HuH-7 (cell line): ENCODE measurements around the gene TRMT112.
"Not testable (repeated sequence)": the region's sequence is repeated elsewhere in the genome, so short reads cannot be mapped to it uniquely, and the experiment has no call there.

Experiments
- DNase-seq: peaks from one replicate; pipeline ENCODE4 v3.0.0; 2011; ENCODE audit warnings: low spot score

TRMT112 gene

GRCh38 chr11:64312947-64313346 lies 4.4 kb downstream of the TRMT112 start:
- DNase-seq, result no peak

DNA sequence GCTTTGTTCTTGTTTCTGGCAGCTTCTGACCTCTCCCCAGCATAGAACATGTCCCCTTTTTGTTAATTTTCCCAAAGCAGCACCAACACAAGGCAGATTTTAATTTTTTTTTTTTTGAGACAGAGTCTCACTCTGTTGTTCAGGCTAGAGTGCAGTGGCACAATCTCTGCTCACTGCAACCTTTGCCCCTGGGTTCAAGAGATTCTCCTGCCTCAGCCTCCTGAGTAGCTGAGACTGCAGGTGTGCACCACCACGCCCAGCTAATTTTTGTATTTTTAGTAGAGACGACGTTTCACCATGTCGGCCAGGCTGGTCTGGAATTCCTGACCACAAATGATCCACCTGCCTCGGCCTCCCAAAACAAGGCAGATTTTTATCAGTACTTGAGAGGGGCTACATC lies 9.6 kb downstream of the TRMT112 start:
- DNase-seq, result not testable (repeated sequence)

DNA sequence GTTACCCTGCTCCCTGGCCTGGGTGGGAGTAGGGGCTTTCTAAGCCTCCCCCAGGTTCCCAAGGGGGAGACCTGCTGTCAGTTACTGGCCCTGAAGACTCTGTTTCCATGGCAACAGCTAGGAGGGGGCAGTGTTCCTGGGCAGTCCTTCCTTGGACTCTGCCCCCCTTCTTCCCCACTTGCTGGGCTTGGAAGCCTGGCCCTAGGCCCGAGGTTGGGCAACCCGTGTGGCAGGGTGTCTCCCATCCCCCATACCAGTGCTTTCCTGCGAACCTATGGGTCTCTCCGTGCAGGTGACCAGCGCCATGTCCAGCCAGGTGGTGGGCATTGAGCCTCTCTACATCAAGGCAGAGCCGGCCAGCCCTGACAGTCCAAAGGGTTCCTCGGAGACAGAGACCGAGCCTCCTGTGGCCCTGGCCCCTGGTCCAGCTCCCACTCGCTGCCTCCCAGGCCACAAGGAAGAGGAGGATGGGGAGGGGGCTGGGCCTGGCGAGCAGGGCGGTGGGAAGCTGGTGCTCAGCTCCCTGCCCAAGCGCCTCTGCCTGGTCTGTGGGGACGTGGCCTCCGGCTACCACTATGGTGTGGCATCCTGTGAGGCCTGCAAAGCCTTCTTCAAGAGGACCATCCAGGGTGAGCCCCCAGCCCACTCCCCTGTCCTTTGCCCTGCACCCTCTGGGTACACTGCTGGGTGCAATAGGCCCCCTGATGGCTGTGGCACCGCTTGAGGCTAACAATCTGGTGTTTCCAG lies 10.3 kb downstream of the TRMT112 start:
- no peak for DNase-seq

DNA sequence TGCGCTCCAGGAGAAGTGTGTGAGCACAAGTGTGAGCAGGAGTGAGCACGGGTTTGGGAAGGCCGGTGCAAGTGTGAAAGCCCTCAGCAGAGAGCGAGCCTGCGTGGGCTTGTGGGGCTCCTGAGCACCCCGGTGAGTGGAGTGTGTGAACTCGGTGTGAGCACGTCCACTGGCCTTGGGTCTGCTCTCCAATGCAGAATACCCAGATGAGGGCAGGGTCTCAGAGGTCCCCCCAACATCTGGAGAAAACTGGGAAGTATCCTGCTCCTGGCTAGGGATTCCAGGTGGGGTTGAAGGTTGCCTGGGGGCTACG lies 10.8 kb downstream of the TRMT112 start:
- DNase-seq, result no peak

- DNase-seq, result peak; percentile 58
Measured at GRCh38 chr11:64305691-64306562, 11.4 kb downstream of the TRMT112 start.

DNA sequence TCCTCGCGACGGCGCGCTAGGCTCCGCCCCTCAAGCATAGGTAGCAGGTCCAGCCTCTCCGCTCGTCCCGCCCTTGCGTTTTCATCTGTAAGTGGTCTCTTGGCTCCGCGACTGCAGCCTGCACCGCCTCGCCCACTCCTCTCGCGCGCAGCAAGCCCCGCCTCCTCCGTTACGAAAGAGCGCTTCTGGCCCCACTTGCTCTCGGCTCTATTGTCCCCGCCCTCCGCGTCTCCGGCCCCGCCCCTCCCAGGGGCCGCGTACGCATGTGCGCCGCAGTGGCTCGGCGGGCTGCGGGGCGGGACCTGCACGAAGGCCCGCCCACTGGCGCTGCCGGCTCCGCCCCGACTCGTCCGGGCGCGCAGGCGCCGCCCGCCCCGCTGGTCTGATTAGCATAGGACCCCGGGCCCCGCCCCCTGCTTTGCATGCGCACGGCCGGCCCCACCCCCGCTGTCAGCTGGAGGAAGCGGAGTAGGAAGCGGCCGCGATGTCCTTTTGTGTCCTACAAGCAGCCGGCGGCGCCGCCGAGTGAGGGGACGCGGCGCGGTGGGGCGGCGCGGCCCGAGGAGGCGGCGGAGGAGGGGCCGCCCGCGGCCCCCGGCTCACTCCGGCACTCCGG lies 12.2 kb downstream of the TRMT112 start, which contains the start of gene ESRRA:
TSS of gene ESRRA (plus strand) at position 450 of the 616 bp plus-strand sequence. CDS start 1,656 bp downstream, outside the sequence.
- DNase-seq, result peak; percentile 85

GRCh38 chr11:64304316-64305072 lies 12.9 kb downstream of the TRMT112 start:
- DNase-seq, result peak; percentile 80

GRCh38 chr11:64304032-64304315 lies 13.4 kb downstream of the TRMT112 start:
- DNase-seq, result no peak

DNA sequence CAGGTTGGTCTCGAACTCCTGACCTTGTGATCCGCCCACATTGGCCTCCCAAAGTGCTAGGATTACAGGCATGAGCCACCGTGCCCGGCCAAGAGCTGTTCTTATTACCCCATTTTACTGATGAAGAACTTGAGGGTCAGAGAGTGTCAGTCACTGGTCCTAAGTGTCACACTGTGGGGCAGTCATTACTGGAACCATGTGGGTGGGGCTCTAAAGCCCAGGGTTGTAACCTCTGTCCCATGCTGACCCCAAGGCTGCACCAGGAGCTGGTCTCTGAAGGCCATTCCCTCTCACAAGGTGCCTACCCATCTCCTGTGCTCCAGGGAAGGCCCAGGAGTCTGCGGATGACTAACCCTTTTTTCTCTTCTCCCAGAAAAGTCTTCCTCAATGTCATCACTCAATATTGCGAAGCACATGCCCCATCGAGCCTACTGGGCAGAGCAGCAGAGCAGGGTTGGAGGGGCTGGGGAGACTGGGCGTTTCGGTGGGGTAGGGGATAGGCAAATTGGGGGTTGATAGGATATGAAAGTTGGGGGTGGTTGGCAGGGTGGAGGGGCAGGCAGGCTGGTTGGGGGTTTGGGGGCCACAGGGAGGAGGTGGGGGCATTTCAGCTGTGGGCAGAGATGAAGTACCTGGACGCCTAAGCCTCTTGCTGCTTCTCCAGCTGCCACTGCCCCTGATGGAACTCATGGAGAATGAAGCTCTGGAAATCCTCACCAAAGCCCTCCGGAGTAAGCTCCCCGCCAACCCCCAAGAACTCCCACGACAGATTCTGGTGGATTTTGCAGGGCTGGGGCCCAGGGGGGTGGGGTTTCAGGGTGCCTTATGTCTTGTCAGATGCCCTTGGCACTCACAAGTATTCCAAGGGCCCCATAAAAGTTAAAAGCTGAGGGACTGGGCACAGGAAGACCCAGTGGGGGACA lies 14.0 kb downstream of the TRMT112 start:
- DNase-seq, result no peak

DNA sequence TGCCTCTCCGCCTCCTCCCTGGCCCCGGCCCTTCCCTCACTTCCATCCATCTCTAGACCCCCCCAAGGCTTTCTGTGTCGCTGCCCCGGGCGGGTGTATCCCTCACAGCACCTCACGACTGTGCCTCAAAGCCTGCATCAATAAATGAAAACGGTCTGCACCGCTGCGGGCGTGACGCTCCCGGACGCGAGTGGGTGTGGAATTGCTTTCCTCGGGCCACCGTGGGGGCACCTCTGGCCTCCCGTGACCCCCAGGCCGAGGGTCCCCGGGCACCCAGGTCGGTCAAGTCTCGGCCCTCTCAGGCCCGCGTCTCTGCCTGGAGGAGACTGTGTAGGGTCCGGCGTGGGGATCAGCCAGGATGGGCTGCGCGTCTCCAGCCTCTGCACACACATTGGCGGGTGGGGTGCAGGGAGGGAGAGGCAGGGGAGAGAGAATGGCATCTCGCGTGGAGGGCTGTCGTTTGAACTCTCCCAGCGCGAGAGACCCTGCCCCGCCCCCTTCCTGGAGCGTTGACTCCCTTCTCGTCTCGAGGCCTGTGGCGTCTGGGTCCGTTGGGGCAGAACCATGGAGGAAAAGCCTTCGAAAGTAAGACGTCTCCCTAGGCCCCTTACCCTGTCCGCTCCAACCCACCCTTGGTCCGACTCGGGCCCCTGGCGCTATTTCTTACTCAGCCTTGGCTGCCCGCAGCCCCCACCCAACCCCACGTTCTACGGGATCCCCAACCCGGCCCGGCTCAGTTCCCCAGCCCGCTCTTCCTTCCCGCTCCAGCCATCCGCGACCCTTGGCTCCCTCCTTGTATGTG lies 17.3 kb downstream of the TRMT112 start, which contains the start of gene CATSPERZ:
TSS of gene CATSPERZ (plus strand) at position 512 of the 802 bp plus-strand sequence. CDS start at position 565, 53 bp downstream.
- no peak for DNase-seq

GRCh38 chr11:64298966-64299846 lies 18.2 kb downstream of the TRMT112 start:
- DNase-seq, result no peak

- DNase-seq, result no peak
Measured at GRCh38 chr11:64297699-64298358, 19.5 kb downstream of the TRMT112 start.

DNA sequence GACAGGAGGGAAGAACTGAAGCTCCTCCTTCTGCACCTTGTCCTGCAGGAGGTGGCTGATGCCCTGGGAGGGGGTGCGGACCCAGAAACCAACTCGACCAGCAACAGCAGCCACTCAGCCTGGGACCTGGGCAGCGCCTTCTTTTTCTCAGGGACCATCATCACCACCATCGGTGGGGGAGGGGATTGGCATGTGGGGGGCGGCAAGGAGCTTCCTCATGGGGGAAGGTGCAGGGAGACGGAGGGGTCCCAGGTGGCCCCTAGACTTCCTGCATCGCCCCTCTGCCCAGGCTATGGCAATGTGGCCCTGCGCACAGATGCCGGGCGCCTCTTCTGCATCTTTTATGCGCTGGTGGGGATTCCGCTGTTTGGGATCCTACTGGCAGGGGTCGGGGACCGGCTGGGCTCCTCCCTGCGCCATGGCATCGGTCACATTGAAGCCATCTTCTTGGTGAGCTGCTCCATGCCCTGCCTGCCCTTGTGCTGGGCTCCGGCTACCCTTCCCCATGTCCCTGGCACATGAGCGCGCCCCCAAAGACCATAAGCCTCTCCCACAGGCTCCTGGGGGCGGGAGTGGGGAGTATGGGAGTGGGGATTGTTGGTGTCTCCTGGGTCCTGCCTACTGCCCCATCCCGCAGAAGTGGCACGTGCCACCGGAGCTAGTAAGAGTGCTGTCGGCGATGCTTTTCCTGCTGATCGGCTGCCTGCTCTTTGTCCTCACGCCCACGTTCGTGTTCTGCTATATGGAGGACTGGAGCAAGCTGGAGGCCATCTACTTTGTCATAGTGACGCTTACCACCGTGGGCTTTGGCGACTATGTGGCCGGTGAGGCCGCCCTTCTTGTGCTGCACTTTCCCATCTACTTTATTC lies 20.3 kb downstream of the TRMT112 start:
- no peak for DNase-seq

GRCh38 chr11:64296236-64296635 lies 21.1 kb downstream of the TRMT112 start:
- DNase-seq, result no peak

DNA sequence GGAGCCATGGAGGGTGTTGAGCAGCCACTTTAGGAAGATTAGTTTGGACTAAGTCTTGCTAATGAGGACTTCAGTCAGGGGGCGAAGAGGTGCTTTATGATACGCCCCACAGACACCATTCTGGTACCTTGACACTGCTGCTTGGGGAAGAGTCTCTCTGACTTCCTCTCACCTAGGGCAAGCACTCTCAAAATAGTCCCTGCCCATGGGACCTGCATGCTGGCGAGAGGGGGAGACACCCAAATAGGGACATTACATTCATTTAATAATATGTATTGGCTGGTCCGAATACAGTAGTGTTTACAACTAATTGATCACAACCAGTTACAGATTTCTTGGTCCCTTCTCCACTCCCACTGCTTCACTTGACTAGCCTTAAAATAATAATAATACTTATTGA lies 21.6 kb downstream of the TRMT112 start:
- DNase-seq, result no peak

DNA sequence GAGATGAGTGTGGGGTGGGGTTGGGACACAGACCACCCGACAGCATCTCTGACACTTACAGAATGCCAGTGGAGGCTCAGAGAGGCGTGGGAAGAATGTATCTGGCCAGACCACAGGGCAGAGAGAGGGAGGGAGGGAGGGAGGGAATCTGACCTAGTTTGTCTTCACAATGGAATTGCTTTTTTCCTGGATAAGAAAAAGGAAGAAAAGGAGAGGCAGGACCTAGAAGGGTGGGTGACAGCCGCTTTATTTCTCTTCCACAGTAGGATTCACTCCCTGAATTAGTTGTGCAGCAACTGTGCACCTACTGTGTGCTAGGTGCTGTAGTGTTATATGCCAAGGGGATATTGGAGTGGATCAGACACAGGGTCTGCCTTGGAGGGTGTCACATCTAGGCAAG lies 22.6 kb downstream of the TRMT112 start:
- DNase-seq, result no peak

DNA sequence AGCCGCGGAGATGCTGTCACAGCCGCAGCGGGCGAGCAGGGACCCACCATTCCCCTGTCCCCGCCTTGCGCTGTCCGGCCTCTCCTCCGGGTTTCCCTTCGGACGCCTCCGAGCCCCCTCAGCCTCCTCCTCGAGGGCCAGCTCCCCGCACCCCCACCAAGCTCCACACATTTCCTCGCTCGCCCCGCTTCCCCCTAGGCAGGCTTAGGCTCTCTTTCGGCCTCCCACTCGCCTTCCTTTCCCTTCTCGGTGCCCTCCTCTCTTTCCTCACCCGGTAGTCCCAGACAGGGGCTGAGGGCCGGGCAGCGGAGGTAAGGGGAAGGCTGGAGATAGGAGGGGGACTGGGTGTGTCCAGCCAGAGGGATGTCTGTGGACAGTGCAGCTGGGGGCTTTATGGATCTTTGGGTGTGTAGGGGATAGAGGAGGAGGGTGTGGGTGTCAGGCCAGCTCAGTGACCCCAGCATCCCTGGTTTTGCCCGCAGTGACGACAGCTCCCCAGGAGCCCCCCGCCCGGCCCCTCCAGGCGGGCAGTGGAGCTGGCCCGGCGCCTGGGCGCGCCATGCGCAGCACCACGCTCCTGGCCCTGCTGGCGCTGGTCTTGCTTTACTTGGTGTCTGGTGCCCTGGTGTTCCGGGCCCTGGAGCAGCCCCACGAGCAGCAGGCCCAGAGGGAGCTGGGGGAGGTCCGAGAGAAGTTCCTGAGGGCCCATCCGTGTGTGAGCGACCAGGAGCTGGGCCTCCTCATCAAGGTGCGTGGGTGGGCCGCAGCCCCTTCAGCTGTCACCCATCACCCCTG lies 24.7 kb downstream of the TRMT112 start:
- DNase-seq, result no peak
